HG03469 (cell line): ENCODE data around the gene AGTPBP1.

Source experiments
- ATAC-seq: cut with Tn5 transposase; IDR thresholded peaks from one replicate; pipeline ENCODE4 v1.9.1; 2021; ENCODE audit warnings: mild to moderate bottlenecking, moderate library complexity, moderate number of reproducible peaks; ENCODE audit not compliant: unreplicated experiment

AGTPBP1 gene

GRCh38 chr9:85553475-85553874 lies 188.3 kb downstream of the AGTPBP1 start:
- no peak for ATAC-seq

GRCh38 chr9:85547599-85547998 lies 194.2 kb downstream of the AGTPBP1 start:
- no peak for ATAC-seq

GRCh38 chr9:85543196-85543595 lies 198.6 kb downstream of the AGTPBP1 start:
- no peak for ATAC-seq

GRCh38 chr9:85541876-85542275 lies 199.9 kb downstream of the AGTPBP1 start:
- ATAC-seq, result no peak

DNA sequence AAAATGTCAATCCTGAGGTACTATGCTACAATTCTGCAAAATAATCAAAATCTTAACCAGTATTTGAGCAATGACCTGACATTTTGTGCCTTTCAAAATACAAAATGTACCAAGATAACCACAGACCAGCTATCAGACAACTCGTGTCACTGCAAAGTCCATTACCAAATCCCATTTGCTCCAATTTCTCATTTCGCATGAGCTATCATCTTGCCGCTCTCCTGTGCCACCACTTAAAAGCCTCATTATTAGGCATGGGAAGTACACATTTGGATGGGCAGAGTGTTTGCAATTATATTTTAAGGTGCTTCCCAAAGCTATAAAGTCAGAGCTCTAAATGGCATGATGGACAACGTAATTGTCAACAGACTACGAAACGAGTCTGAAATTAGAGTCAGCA lies 205.2 kb downstream of the AGTPBP1 start:
- no peak for ATAC-seq

- ATAC-seq, result no peak
Measured at GRCh38 chr9:85536076-85536475, 205.7 kb downstream of the AGTPBP1 start.

DNA sequence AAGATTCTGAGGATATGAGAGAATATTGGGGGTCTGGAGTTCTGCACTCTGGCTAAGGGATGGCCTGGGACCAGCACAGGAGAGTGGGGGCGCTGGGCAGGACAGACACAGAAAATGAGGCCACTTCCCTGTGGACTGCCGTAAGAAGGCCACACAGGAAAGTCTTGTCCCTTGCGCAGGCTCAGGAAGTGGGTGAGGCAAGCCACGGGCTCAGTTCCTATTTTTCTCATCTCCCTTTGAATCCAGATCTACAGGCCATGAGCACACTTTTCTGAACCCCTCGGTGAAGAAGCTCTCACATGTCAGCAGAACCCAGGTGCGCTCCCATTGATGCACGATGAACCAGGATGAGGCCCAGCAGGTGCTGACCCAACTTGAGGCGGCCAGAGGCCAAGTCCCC lies 207.4 kb downstream of the AGTPBP1 start:
- ATAC-seq, result no peak

GRCh38 chr9:85533538-85533937 lies 208.2 kb downstream of the AGTPBP1 start:
- ATAC-seq, result no peak

- no peak for ATAC-seq
Measured at GRCh38 chr9:85530721-85531120, 211.0 kb downstream of the AGTPBP1 start.

GRCh38 chr9:85528607-85529006 lies 213.1 kb downstream of the AGTPBP1 start:
- ATAC-seq, result no peak

DNA sequence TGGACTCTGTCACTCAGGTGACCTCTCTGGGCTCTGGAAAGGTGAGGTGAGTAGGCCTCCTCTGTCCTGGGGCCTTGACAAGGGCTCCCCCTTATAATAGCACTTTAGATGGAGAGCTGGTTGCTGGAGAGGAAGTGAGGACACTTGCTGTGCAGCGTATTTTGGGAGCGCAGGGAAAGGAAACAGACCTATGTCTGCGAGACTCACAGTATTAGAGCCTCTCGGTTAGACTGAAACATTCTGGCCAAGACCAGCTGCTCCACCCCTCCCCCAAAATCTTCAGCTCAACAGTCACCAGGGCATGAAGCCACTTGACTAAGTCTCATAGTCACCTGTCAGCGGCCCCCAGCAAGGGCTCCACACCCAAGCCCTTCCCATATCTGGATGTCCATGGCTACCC lies 213.6 kb downstream of the AGTPBP1 start:
- no peak for ATAC-seq

GRCh38 chr9:85527331-85528020 lies 214.3 kb downstream of the AGTPBP1 start:
- ATAC-seq, result no peak

GRCh38 chr9:85524531-85524930 lies 217.2 kb downstream of the AGTPBP1 start:
- no peak for ATAC-seq

DNA sequence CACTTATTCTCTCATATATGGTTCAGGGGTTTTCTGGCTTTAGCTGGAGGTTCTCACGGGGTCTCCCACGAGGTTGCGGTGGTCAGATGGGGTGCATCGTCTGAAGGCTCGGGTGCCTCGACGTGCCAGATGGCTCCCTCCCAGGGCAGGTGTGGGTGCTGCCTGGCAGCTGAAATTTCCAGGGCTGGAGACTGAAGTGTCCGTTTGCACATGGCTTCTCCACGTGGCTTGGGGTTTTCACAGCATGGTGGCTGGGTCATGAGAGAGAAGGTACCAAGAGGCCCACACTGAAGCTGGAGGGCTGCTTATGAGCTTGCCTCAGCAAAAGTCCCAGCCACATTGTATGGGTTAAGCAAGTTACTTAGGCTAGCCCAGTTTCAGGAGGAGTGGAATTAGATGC lies 218.6 kb downstream of the AGTPBP1 start:
- no peak for ATAC-seq

DNA sequence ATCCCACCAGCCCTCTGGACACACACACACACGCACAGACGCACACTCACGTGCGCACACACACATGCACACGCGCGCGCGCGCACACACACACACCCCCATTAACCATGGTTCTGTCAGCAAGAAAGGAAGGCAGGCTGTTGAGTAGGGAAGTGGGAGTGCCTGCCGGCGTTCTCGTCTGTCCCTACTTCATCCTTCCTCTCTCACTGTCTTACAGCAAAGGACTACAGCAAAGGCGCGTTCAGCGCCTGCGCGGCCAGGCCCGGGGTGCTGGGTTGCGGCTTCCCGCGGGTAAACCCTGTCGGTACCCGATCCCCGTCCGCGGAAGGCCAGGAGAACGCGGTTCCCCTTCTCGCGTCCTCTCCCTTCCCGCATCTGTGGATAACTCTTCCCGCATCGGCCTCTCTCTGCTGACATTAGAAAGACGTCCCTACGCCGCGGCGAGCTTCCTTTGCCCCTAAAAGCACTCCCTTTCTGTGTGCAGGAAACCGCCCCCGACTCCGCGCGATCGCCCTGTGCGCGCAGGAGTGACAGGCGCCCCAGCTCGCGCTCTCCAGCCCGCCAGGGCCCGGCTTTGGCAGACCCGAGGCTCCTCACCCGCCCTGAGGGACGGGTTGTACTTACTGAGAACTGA lies 219.2 kb downstream of the AGTPBP1 start:
- ATAC-seq, result no peak

DNA sequence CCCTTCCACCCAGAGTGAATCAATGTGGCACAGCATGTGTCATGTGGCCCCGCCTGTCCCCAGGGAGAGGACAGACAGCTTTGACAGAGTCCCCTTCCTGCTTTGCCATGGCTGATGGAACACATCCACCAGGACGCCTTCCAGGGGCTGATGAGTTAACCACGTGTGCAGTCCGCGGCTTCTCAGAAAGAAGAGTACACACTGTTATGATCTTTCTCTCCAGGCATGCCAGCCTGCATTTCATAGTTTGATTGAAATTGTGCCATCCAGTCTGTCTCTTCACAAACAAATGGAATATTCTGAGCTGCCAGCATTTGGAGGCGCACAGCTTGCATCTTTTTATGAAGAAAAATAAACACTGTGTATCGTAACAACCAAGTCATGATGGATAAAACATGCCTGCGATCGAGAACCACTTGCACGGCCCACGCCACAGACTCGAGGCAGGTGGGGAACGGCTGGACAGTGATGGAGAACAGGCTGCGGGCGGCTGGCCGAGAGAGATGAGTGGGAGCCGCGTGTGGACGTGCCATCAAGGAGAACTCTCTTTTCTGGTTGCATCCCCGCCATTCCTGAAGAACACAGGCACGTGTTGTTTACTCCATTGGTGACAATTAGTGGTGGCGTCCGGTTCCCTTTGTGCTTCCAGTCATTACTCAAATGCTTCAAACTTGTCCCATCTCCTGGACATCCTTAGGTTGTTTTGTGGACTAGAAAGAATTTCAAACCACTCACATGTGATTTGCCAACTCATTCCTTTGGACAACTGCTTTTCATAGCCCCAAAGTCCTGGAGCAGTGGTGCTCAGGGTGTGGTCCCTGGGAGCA lies 220.2 kb downstream of the AGTPBP1 start:
- ATAC-seq, result no peak

DNA sequence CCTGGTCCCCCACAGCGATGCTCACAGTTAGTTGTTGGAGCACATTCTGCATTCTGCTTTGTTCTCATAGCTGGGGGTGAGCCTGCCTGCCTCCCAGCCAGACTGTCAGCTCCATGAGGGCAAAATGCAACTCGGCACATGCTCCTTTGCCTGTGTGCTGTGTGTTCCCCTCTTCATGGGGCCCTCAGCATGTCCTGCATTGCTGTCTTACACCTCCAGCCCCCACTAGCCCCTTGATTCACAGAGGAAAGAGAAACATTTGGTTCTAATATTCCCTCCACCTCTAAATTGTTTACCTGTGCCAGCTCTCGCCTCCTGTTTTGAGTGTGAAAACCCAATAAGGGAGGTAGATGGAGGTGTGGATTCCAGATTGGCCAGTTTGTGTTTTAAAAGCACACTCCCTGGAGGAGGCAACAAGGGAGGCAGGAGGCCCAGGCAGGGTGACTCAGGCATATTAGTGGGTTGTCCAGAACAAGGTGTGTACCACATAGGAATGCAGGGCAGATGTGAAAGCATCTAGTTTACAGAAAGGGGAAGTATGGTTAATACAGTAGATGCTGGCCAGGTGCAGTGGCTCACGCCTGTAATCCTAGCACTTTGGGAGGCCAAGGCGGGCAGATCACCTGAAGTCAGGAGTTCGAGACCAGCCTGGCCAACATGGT lies 224.6 kb downstream of the AGTPBP1 start:
- ATAC-seq, result no peak

- no peak for ATAC-seq
Measured at GRCh38 chr9:85516455-85516854, 225.3 kb downstream of the AGTPBP1 start.

- no peak for ATAC-seq
Measured at GRCh38 chr9:85515021-85515420, 226.7 kb downstream of the AGTPBP1 start.

DNA sequence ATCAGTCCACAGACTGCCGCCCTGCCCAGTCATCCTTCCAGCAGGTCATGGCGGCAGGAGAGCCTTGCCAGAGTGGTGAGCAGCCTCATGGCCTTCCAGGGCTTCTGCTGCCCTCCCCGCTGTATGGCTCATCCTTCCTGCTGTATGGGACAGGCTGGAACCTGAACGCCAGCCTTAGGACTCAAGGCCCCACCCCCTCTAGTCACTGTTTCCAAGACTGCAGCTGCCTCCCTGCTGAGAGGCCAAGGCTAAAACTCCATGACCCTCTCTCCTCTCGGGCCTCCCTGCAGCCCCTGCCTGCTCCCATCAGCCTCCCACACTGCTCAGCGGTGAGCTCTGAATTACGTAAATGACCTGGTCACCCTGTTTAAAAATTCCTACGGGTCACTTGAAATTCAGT lies 227.5 kb downstream of the AGTPBP1 start:
- ATAC-seq, result no peak

DNA sequence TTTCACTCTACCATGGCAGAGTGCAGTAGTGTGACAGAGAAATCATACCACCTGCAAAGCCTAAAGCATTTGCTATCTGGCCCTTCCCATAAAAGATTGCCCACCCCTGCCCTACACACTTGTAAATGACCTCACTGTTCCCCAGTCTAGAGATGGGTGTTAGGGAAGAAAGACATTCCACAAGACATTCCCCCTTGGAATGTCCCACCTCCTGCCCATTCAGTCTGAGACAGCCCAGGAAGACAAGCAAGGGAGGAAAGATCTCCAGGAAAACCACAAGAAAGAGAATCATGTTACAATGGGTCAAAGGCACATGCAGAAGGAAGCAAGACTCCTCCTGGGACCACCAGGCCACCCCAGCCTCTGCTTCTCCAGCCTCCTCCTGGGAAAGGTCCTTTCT lies 230.0 kb downstream of the AGTPBP1 start:
- no peak for ATAC-seq
